HepG2 (cell line): ENCODE results near the gene INO80B. TPM values are rescaled to one million over a fixed set of nuclear protein-coding genes. Genes with fewer than 3 reads are reported as not detected.

Source experiments
- BORCS8-MEF2B ChIP-seq: sonication (generic); formaldehyde crosslinking; IDR thresholded peaks from 2 replicates; pipeline ENCODE4 v1.8.0; 2022; ENCODE audit warnings: mild to moderate bottlenecking, missing genetic modification reagents
- BRD4 ChIP-seq: sonication (generic); formaldehyde crosslinking; IDR thresholded peaks from 2 replicates; pipeline ENCODE4 v1.4.0; 2020; ENCODE audit warnings: missing genetic modification reagents
- KDM4B ChIP-seq: sonication (generic); formaldehyde crosslinking; IDR thresholded peaks from 2 replicates; pipeline ENCODE4 v1.4.0; 2020; ENCODE audit warnings: missing genetic modification reagents
- MAF1 ChIP-seq: sonication (generic); formaldehyde crosslinking; IDR thresholded peaks from 2 replicates; pipeline ENCODE4 v1.5.0; 2020; ENCODE audit warnings: missing genetic modification reagents, borderline replicate concordance
- MAZ ChIP-seq, 2 experiments: sonication (generic) in 1 of 2; formaldehyde crosslinking in 1 of 2; IDR thresholded peaks; 2 replicates each; pipeline versions ENCODE4 v1.5.0 to v1.6.1; 2012 to 2020; ENCODE audit warnings: low read depth in 2 of 2, mild to moderate bottlenecking in 2 of 2, borderline replicate concordance in 1 of 2, improper control_type of control experiment in 1 of 2, low read length in 1 of 2, missing genetic modification reagents in 1 of 2, moderate library complexity in 1 of 2
- MTA3 ChIP-seq: sonication (generic); formaldehyde crosslinking; IDR thresholded peaks from 2 replicates; pipeline ENCODE4 v1.4.0; 2020; ENCODE audit warnings: missing genetic modification reagents
- PTBP1 ChIP-seq: fragments of 200-400 bp; formaldehyde crosslinking; IDR thresholded peaks from 2 replicates; pipeline ENCODE4 v1.6.1; 2018; ENCODE audit warnings: low read length, low read depth; ENCODE audit not compliant: poor library complexity, severe bottlenecking
- TAF15 ChIP-seq: fragments of 200-400 bp; formaldehyde crosslinking; IDR thresholded peaks from one replicate; pipeline ENCODE4 v1.6.1; 2018; ENCODE audit warnings: mild to moderate bottlenecking, low read depth, low read length; ENCODE audit not compliant: poor library complexity, severe bottlenecking
- TCF12 ChIP-seq, 2 experiments: fragments of 450-650 bp in 1 of 2; sonication (generic) in 1 of 2; formaldehyde crosslinking in 1 of 2; IDR thresholded peaks; 2 replicates each; pipeline versions ENCODE4 v1.6.1 to v1.8.0; 2017 to 2022; ENCODE audit warnings: antibody characterized with exemption in 1 of 2, mild to moderate bottlenecking in 1 of 2, missing genetic modification reagents in 1 of 2, moderate library complexity in 1 of 2
- YEATS2 ChIP-seq: sonication (generic); formaldehyde crosslinking; IDR thresholded peaks from 2 replicates; pipeline ENCODE4 v1.4.0; 2020; ENCODE audit warnings: missing genetic modification reagents, borderline replicate concordance
- ZNF543 ChIP-seq: sonication (generic); formaldehyde crosslinking; IDR thresholded peaks from 2 replicates; pipeline ENCODE4 v1.4.0; 2020; ENCODE audit warnings: mild to moderate bottlenecking, missing genetic modification reagents
- ZSCAN22 ChIP-seq: sonication (generic); formaldehyde crosslinking; IDR thresholded peaks from 2 replicates; pipeline ENCODE4 v1.4.0; 2020; ENCODE audit warnings: mild to moderate bottlenecking, missing genetic modification reagents
- polyA plus RNA-seq, 8 experiments: library from polyadenylated mRNA; depleted of rRNA in 3 of 8; stranded (reverse) in 7 of 8; unstranded in 1 of 8; fragments of >200 nt; fragmentation: Illumina TruSeq in 4 of 8; extraction: Trizol in 4 of 8; gene quantifications; 2 replicates each; pipeline versions ENCODE4 v1.2.1 to v1.2.3, GENCODE V29; 2011 to 2016; ENCODE audit warnings: low read depth in 4 of 8, missing spikeins in 1 of 8, mixed read lengths in 1 of 8; ENCODE audit not compliant: insufficient read depth in 1 of 8
- total RNA-seq, 5 experiments: library from RNA; depleted of rRNA; stranded (reverse); fragments of >200 nt; fragmentation: Illumina TruSeq; extraction: Trizol; gene quantifications; 2 replicates each; pipeline ENCODE4 v1.2.3, GENCODE V29; 2016; ENCODE audit warnings: low read depth in 1 of 5
- TF ChIP-seq, protein P1 (sequence below), 2 experiments: fragments of 450-650 bp in 1 of 2; sonication (generic) in 1 of 2; formaldehyde crosslinking in 1 of 2; IDR thresholded peaks; 2 replicates each; pipeline versions ENCODE4 v1.6.1 to v1.8.0; 2016 to 2022; ENCODE audit warnings: antibody characterized with exemption in 1 of 2, mild to moderate bottlenecking in 1 of 2, missing genetic modification reagents in 1 of 2
- TF ChIP-seq, protein P2 (sequence below): sonication (generic); formaldehyde crosslinking; IDR thresholded peaks from 2 replicates; pipeline ENCODE4 v1.4.0; 2020; ENCODE audit warnings: missing genetic modification reagents, borderline replicate concordance

Gene INO80B
- total and polyA plus RNA-seq, 2 of the 13 experiments (the other 11 are each of a cell fraction or from before 2014, with no cell fraction given) = 6.2 to 14.5 TPM

DNA sequence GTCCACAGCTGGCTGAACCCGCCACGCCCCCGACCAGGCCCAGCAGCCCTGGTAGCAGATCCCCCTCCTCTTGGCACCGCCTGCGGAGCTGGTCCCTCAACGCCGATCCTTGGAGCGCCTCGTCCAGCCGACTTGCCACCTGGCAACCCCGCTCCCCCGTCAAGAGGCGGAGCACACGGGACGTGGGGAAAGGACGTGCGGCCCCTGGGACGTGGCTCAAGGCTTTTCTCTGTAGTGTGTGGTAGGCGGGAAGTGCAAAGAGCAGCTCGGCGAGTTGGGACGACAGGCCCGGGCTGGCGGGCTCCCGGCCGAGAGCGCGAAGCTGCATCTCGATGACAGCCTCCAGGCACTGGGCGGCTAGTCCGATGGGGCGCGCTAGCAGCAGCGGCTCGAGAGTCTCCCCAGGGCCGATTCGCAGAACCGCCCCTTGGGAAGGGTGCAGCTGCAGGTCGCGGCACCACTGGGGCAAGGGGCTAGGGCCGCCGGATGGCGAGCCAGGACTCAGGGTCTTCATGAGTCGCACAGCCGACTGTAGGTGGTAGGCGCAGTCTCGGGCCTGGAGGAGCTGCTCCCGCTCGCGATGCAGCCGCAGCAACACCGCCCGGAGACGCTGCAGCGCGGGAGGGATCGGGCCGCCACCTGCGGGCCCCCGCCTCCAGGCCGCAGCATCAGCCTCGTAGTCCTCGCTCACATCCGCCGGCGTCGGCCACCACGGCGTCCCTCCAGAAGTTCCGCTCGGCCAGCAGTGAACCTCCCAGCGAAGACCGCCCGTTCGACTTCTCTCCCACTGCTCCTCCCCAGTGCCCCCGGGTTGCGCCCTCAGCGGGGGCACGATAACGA, 27.3 kb downstream of the INO80B start (continued):
- TF ChIP-seq, protein P1, sequence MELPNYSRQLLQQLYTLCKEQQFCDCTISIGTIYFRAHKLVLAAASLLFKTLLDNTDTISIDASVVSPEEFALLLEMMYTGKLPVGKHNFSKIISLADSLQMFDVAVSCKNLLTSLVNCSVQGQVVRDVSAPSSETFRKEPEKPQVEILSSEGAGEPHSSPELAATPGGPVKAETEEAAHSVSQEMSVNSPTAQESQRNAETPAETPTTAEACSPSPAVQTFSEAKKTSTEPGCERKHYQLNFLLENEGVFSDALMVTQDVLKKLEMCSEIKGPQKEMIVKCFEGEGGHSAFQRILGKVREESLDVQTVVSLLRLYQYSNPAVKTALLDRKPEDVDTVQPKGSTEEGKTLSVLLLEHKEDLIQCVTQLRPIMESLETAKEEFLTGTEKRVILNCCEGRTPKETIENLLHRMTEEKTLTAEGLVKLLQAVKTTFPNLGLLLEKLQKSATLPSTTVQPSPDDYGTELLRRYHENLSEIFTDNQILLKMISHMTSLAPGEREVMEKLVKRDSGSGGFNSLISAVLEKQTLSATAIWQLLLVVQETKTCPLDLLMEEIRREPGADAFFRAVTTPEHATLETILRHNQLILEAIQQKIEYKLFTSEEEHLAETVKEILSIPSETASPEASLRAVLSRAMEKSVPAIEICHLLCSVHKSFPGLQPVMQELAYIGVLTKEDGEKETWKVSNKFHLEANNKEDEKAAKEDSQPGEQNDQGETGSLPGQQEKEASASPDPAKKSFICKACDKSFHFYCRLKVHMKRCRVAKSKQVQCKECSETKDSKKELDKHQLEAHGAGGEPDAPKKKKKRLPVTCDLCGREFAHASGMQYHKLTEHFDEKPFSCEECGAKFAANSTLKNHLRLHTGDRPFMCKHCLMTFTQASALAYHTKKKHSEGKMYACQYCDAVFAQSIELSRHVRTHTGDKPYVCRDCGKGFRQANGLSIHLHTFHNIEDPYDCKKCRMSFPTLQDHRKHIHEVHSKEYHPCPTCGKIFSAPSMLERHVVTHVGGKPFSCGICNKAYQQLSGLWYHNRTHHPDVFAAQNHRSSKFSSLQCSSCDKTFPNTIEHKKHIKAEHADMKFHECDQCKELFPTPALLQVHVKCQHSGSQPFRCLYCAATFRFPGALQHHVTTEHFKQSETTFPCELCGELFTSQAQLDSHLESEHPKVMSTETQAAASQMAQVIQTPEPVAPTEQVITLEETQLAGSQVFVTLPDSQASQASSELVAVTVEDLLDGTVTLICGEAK (IDR thresholded peaks at IDR 0.05) = no peak
- TF ChIP-seq, protein P1 (CRISPR knock-in tag; IDR thresholded peaks at IDR 0.05) = no peak; the same call in 1 of the 2 replicates
- TF ChIP-seq, protein P2, sequence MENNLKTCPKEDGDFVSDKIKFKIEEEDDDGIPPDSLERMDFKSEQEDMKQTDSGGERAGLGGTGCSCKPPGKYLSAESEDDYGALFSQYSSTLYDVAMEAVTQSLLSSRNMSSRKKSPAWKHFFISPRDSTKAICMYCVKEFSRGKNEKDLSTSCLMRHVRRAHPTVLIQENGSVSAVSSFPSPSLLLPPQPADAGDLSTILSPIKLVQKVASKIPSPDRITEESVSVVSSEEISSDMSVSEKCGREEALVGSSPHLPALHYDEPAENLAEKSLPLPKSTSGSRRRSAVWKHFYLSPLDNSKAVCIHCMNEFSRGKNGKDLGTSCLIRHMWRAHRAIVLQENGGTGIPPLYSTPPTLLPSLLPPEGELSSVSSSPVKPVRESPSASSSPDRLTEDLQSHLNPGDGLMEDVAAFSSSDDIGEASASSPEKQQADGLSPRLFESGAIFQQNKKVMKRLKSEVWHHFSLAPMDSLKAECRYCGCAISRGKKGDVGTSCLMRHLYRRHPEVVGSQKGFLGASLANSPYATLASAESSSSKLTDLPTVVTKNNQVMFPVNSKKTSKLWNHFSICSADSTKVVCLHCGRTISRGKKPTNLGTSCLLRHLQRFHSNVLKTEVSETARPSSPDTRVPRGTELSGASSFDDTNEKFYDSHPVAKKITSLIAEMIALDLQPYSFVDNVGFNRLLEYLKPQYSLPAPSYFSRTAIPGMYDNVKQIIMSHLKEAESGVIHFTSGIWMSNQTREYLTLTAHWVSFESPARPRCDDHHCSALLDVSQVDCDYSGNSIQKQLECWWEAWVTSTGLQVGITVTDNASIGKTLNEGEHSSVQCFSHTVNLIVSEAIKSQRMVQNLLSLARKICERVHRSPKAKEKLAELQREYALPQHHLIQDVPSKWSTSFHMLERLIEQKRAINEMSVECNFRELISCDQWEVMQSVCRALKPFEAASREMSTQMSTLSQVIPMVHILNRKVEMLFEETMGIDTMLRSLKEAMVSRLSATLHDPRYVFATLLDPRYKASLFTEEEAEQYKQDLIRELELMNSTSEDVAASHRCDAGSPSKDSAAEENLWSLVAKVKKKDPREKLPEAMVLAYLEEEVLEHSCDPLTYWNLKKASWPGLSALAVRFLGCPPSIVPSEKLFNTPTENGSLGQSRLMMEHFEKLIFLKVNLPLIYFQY (CRISPR knock-in tag) = 0 out of 2 replicates have a peak, but pooled peaks have one; percentile 44
- TF ChIP-seq BRD4 (CRISPR knock-in tag) (peak; percentile 92), YEATS2 (CRISPR knock-in tag) (no peak), TAF15 (peak; percentile 86), ZNF543 (CRISPR knock-in tag) (peak; percentile 96; the same call in 1 of the 2 replicates), TCF12 (IDR thresholded peaks at IDR 0.05) (no peak), TCF12 (CRISPR knock-in tag; IDR thresholded peaks at IDR 0.05) (peak; percentile 62; the same call in 1 of the 2 replicates), MAZ (IDR thresholded peaks at IDR 0.05; ENCODE audit: borderline replicate concordance, low read depth, low read length) (no peak), MAZ (CRISPR knock-in tag; IDR thresholded peaks at IDR 0.05; ENCODE audit: low read depth) (no peak), ZSCAN22 (CRISPR knock-in tag) (peak; percentile 53; the same call in 1 of the 2 replicates), BORCS8-MEF2B (peak; percentile 69; the same call in 1 of the 2 replicates), MTA3 (CRISPR knock-in tag) (no peak), KDM4B (no peak), MAF1 (CRISPR knock-in tag) (peak; percentile 22; the same call in 1 of the 2 replicates), PTBP1 (no peak)
